PC-3 (cell line): Measurements from ENCODE around the gene TSHZ2.

Experiments used
- CTCF ChIP-seq: fragments of 300-600 bp; sonication (generic); conservative IDR thresholded peaks from 2 replicates; pipeline ENCODE4 v1.5.1; 2017; ENCODE audit warnings: antibody characterized with exemption, low read depth, mild to moderate bottlenecking, low read length
- EZH2phosphoT487 ChIP-seq: fragments of 300-600 bp; sonication (generic); IDR thresholded peaks from 2 replicates; pipeline ENCODE4 v1.6.1; 2018; ENCODE audit warnings: mild to moderate bottlenecking, antibody characterized with exemption, low read length, borderline replicate concordance

DNA sequence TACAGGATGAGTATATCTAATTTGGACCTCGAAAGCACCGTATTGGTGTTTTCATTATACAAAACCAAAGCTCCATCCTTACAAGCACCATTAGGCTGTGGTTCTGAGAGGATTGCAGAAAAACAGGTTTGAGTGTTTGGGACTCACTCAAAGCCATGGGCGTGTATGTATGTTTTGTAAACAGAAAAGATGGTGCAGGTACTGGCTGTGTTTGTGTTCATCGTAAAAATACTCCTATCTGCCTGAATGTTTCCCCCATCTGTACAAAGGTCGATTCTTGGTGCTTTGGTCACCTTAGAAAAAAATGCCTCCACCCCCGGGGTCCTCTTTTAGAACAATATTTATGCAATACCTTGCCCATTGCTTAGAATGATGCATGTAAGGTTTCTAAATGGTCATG, 286.6 kb downstream of the TSHZ2 start:
- TF ChIP-seq CTCF (no peak), EZH2phosphoT487 (no peak)
